ENCODE data around the gene LY6G5C.

The LY6G5C gene

GRCh38 chr6:31639043-31639442 lies 41.8 kb downstream of the LY6G5C start:
- no peak overlapping the region for H3K27ac ChIP-seq (ENCODE audit: low read depth, low read length)
- no peaks in the 10 kb centered on the region for H3K27me3 ChIP-seq (ENCODE audit: control insufficient read depth in 1 of 2, insufficient read depth in 2 of 2, low read length in 2 of 2)
- peaks cover 72 to 94% of the 10 kb centered on the region in 2 donors for H3K36me3 ChIP-seq (ENCODE audit: control insufficient read depth in 1 of 2, insufficient read depth in 2 of 2, low read length in 2 of 2)
- no peak overlapping the region for H3K4me3 ChIP-seq (ENCODE audit: low read depth in 1 of 2, low read length in 2 of 2)
- H3K9ac ChIP-seq (ENCODE audit: low read depth in 1 of 2, low read length in 2 of 2), result no peak overlapping the region
- no peaks in the 10 kb centered on the region for H3K9me3 ChIP-seq (ENCODE audit: control insufficient read depth in 1 of 2, low read length in 2 of 2)
- H3K4me1 ChIP-seq (ENCODE audit: control insufficient read depth in 1 of 2, insufficient read depth in 2 of 2, low read length in 2 of 2), result no peaks in the 10 kb centered on the region

- Histone ChIP-seq H3K36me3 (ENCODE audit: control insufficient read depth in 1 of 2, insufficient read depth in 2 of 2, low read length in 2 of 2) (peaks cover 71 to 93% of the 10 kb centered on the region in 2 donors), H3K4me3 (ENCODE audit: low read depth in 1 of 2, low read length in 2 of 2) (no peak overlapping the region), H3K27me3 (ENCODE audit: control insufficient read depth in 1 of 2, insufficient read depth in 2 of 2, low read length in 2 of 2) (no peaks in the 10 kb centered on the region), H3K4me1 (ENCODE audit: control insufficient read depth in 1 of 2, insufficient read depth in 2 of 2, low read length in 2 of 2) (no peaks in the 10 kb centered on the region), H3K27ac (ENCODE audit: low read depth, low read length) (no peak overlapping the region), H3K9me3 (ENCODE audit: control insufficient read depth in 1 of 2, low read length in 2 of 2) (no peaks in the 10 kb centered on the region), H3K9ac (ENCODE audit: low read depth in 1 of 2, low read length in 2 of 2) (no peak overlapping the region)
These were observed 43.9 kb downstream of the LY6G5C start for GRCh38 chr6:31636698-31637596.

GRCh38 chr6:31634969-31635575 lies 45.8 kb downstream of the LY6G5C start:
- Histone ChIP-seq H3K4me1 (ENCODE audit: control insufficient read depth in 1 of 2, insufficient read depth in 2 of 2, low read length in 2 of 2) (no peaks in the 10 kb centered on the region), H3K27me3 (ENCODE audit: control insufficient read depth in 1 of 2, insufficient read depth in 2 of 2, low read length in 2 of 2) (no peaks in the 10 kb centered on the region), H3K36me3 (ENCODE audit: control insufficient read depth in 1 of 2, insufficient read depth in 2 of 2, low read length in 2 of 2) (peaks cover 63 to 90% of the 10 kb centered on the region in 2 donors), H3K9ac (ENCODE audit: low read depth in 1 of 2, low read length in 2 of 2) (no peak overlapping the region), H3K4me3 (ENCODE audit: low read depth in 1 of 2, low read length in 2 of 2) (no peak overlapping the region), H3K9me3 (ENCODE audit: control insufficient read depth in 1 of 2, low read length in 2 of 2) (no peaks in the 10 kb centered on the region), H3K27ac (ENCODE audit: low read depth, low read length) (no peak overlapping the region)

GRCh38 chr6:31634131-31634530 lies 46.7 kb downstream of the LY6G5C start:
- H3K27me3 ChIP-seq (ENCODE audit: control insufficient read depth in 1 of 2, insufficient read depth in 2 of 2, low read length in 2 of 2), result no peaks in the 10 kb centered on the region
- H3K4me3 ChIP-seq (ENCODE audit: low read depth in 1 of 2, low read length in 2 of 2), result no peak overlapping the region
- peaks cover 61 to 90% of the 10 kb centered on the region in 2 donors for H3K36me3 ChIP-seq (ENCODE audit: control insufficient read depth in 1 of 2, insufficient read depth in 2 of 2, low read length in 2 of 2)
- H3K27ac ChIP-seq (ENCODE audit: low read depth, low read length), result no peak overlapping the region
- H3K9me3 ChIP-seq (ENCODE audit: control insufficient read depth in 1 of 2, low read length in 2 of 2), result no peaks in the 10 kb centered on the region
- H3K4me1 ChIP-seq (ENCODE audit: control insufficient read depth in 1 of 2, insufficient read depth in 2 of 2, low read length in 2 of 2), result no peaks in the 10 kb centered on the region
- no peak overlapping the region for H3K9ac ChIP-seq (ENCODE audit: low read depth in 1 of 2, low read length in 2 of 2)

GRCh38 chr6:31633447-31633846 lies 47.4 kb downstream of the LY6G5C start:
- Histone ChIP-seq H3K36me3 (ENCODE audit: control insufficient read depth in 1 of 2, insufficient read depth in 2 of 2, low read length in 2 of 2) (peaks cover 63 to 90% of the 10 kb centered on the region in 2 donors), H3K4me3 (ENCODE audit: low read depth in 1 of 2, low read length in 2 of 2) (no peak overlapping the region), H3K27me3 (ENCODE audit: control insufficient read depth in 1 of 2, insufficient read depth in 2 of 2, low read length in 2 of 2) (no peaks in the 10 kb centered on the region)

GRCh38 chr6:31632279-31632946 lies 48.5 kb downstream of the LY6G5C start:
- Histone ChIP-seq H3K9me3 (ENCODE audit: control insufficient read depth in 1 of 2, low read length in 2 of 2) (no peaks in the 10 kb centered on the region), H3K9ac (ENCODE audit: low read depth in 1 of 2, low read length in 2 of 2) (no peak overlapping the region), H3K36me3 (ENCODE audit: control insufficient read depth in 1 of 2, insufficient read depth in 2 of 2, low read length in 2 of 2) (peaks cover 70 to 93% of the 10 kb centered on the region in 2 donors), H3K27me3 (ENCODE audit: control insufficient read depth in 1 of 2, insufficient read depth in 2 of 2, low read length in 2 of 2) (no peaks in the 10 kb centered on the region), H3K4me1 (ENCODE audit: control insufficient read depth in 1 of 2, insufficient read depth in 2 of 2, low read length in 2 of 2) (no peaks in the 10 kb centered on the region), H3K27ac (ENCODE audit: low read depth, low read length) (no peak overlapping the region), H3K4me3 (ENCODE audit: low read depth in 1 of 2, low read length in 2 of 2) (no peak overlapping the region)

More at GRCh38 chr6:31633447-31633846, 47.4 kb downstream of the LY6G5C start:
- Histone ChIP-seq H3K9me3 (ENCODE audit: control insufficient read depth in 1 of 2, low read length in 2 of 2) (no peaks in the 10 kb centered on the region), H3K4me1 (ENCODE audit: control insufficient read depth in 1 of 2, insufficient read depth in 2 of 2, low read length in 2 of 2) (no peaks in the 10 kb centered on the region), H3K27ac (ENCODE audit: low read depth, low read length) (no peak overlapping the region), H3K9ac (ENCODE audit: low read depth in 1 of 2, low read length in 2 of 2) (no peak overlapping the region)

- Histone ChIP-seq H3K4me1 (ENCODE audit: control insufficient read depth in 1 of 2, insufficient read depth in 2 of 2, low read length in 2 of 2) (no peaks in the 10 kb centered on the region), H3K4me3 (ENCODE audit: low read depth in 1 of 2, low read length in 2 of 2) (no peak overlapping the region), H3K9ac (ENCODE audit: low read depth in 1 of 2, low read length in 2 of 2) (no peak overlapping the region), H3K36me3 (ENCODE audit: control insufficient read depth in 1 of 2, insufficient read depth in 2 of 2, low read length in 2 of 2) (peaks cover 66 to 93% of the 10 kb centered on the region in 2 donors), H3K27me3 (ENCODE audit: control insufficient read depth in 1 of 2, insufficient read depth in 2 of 2, low read length in 2 of 2) (no peaks in the 10 kb centered on the region), H3K27ac (ENCODE audit: low read depth, low read length) (no peak overlapping the region), H3K9me3 (ENCODE audit: control insufficient read depth in 1 of 2, low read length in 2 of 2) (no peaks in the 10 kb centered on the region)
These were observed 49.1 kb downstream of the LY6G5C start for GRCh38 chr6:31631681-31632278.

GRCh38 chr6:31631209-31631608 lies 49.7 kb downstream of the LY6G5C start:
- Histone ChIP-seq H3K4me1 (ENCODE audit: control insufficient read depth in 1 of 2, insufficient read depth in 2 of 2, low read length in 2 of 2) (no peaks in the 10 kb centered on the region), H3K9me3 (ENCODE audit: control insufficient read depth in 1 of 2, low read length in 2 of 2) (no peaks in the 10 kb centered on the region), H3K27me3 (ENCODE audit: control insufficient read depth in 1 of 2, insufficient read depth in 2 of 2, low read length in 2 of 2) (no peaks in the 10 kb centered on the region), H3K4me3 (ENCODE audit: low read depth in 1 of 2, low read length in 2 of 2) (no peak overlapping the region), H3K36me3 (ENCODE audit: control insufficient read depth in 1 of 2, insufficient read depth in 2 of 2, low read length in 2 of 2) (peaks cover 65 to 93% of the 10 kb centered on the region in 2 donors), H3K9ac (ENCODE audit: low read depth in 1 of 2, low read length in 2 of 2) (no peak overlapping the region), H3K27ac (ENCODE audit: low read depth, low read length) (no peak overlapping the region)

GRCh38 chr6:31630177-31630934 lies 50.5 kb downstream of the LY6G5C start:
- Histone ChIP-seq H3K27ac (ENCODE audit: low read depth, low read length) (no peak overlapping the region), H3K4me3 (ENCODE audit: low read depth in 1 of 2, low read length in 2 of 2) (no peak overlapping the region), H3K27me3 (ENCODE audit: control insufficient read depth in 1 of 2, insufficient read depth in 2 of 2, low read length in 2 of 2) (no peaks in the 10 kb centered on the region), H3K4me1 (ENCODE audit: control insufficient read depth in 1 of 2, insufficient read depth in 2 of 2, low read length in 2 of 2) (no peaks in the 10 kb centered on the region), H3K36me3 (ENCODE audit: control insufficient read depth in 1 of 2, insufficient read depth in 2 of 2, low read length in 2 of 2) (peaks cover 65 to 93% of the 10 kb centered on the region in 2 donors), H3K9me3 (ENCODE audit: control insufficient read depth in 1 of 2, low read length in 2 of 2) (no peaks in the 10 kb centered on the region), H3K9ac (ENCODE audit: low read depth in 1 of 2, low read length in 2 of 2) (no peak overlapping the region)

Data from duodenal mucosa (tissue), 2 donors.